ENCODE data around the gene GOLGA6C.
"Not testable (repeated sequence)": the region's sequence is repeated elsewhere in the genome, so short reads cannot be mapped to it uniquely, and the experiment has no call there.

DNA sequence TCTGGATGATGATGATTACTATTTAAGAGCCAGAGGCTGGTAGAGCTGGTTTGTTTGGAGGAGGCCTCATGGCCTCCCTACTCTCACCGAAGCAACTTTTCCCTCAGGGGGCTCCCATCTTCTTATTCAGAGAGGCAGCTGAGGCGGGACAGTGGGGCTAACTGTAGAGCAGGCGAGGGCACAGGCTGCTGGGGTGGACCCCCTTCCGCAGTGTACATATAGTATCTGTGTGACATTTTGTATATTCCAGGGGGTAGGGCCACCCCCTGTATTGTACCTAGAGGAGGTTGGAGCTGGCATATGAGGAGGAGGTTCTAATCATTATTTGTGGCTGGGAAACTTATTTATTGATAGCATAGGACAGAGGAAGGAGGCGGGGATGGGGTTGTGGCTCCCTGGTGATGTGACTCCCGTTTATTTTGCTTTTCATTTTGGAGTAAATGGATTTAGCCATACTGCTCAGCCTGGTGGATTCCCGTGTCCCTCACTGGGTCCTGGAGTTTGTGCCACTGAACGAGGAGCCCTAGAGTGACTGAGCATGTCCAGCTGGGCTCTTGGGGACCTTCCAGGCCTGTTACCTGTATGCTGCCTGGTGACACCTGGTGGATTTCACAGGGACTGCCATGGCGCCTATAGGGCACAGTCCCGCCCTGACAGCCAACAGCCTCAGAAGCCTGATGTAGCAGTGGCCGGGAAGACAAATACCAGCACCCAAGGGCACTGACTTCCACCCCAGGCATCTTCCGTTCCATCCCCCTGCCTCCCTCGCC, 40.6 kb downstream of the GOLGA6C start:
- TF ChIP-seq, protein P1, sequence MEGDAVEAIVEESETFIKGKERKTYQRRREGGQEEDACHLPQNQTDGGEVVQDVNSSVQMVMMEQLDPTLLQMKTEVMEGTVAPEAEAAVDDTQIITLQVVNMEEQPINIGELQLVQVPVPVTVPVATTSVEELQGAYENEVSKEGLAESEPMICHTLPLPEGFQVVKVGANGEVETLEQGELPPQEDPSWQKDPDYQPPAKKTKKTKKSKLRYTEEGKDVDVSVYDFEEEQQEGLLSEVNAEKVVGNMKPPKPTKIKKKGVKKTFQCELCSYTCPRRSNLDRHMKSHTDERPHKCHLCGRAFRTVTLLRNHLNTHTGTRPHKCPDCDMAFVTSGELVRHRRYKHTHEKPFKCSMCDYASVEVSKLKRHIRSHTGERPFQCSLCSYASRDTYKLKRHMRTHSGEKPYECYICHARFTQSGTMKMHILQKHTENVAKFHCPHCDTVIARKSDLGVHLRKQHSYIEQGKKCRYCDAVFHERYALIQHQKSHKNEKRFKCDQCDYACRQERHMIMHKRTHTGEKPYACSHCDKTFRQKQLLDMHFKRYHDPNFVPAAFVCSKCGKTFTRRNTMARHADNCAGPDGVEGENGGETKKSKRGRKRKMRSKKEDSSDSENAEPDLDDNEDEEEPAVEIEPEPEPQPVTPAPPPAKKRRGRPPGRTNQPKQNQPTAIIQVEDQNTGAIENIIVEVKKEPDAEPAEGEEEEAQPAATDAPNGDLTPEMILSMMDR (conservative IDR thresholded peaks at IDR 0.05) = not testable (repeated sequence)
- not testable (repeated sequence) for TF ChIP-seq ZFX (IDR thresholded peaks at IDR 0.05)
